ENCODE data around the gene C6orf15.
A peak's percentile ranks its signal among the peaks of the same experiment; 100 is the strongest.

C6orf15 gene

DNA sequence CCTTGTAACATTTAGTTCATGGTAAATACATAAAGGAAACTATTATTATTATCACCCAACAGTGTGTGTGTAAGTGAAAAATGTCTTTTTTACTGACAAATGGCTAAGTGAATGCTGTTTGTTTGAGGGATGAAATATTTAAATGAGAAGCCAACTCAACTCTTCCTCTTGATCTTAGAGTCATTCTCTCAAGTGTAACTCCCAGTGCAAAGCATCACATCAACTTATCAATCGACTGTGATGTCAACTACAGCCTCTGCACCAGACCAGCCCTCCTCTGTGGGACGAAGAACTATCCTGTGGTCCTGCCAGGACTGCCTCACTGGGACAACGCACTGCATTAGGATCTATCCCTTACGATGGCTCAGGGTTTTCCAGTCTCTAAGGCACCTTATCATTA, 5.3 kb downstream of the C6orf15 start:
- Mint-ChIP-seq H3K4me1 (peaks cover 2% of the 10 kb centered on the region), H3K27ac (no peak overlapping the region), H3K4me3 (no peak overlapping the region), H3K27me3 (peaks cover 16% of the 10 kb centered on the region), H3K9me3 (no peaks in the 10 kb centered on the region), H3K36me3 (no peaks in the 10 kb centered on the region)
- no peak for DNase-seq (ENCODE audit: low spot score in 2 of 2)
- ATAC-seq (ENCODE audit: low read depth): no peak

DNA sequence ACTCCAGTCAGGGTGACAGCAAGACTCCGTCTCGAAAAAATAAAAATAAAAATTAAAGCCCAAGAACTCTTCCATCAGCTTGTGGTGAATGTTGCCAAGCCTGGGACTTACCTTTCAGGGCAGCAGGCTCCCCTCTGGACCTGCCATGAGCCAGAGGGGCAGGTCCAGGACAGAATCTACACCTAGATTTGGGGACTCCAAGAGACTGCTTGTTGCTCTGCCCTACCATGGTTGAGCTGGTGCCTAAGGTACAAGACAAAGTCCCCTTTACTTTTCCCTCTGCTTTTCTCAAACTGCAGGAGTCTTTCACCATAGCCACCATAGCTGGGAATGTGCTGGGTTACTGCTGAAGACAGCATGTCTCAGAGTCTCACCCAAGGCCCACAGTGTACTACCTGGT, 9.2 kb downstream of the C6orf15 start:
- DNase-seq (ENCODE audit: low spot score in 2 of 2) (no peak), ATAC-seq (ENCODE audit: low read depth) (no peak)
- H3K9me3 Mint-ChIP-seq: no peaks in the 10 kb centered on the region
- H3K27ac Mint-ChIP-seq: no peak overlapping the region
- no peaks in the 10 kb centered on the region for H3K36me3 Mint-ChIP-seq
- peaks cover 2% of the 10 kb centered on the region for H3K27me3 Mint-ChIP-seq
- no peak overlapping the region for H3K4me3 Mint-ChIP-seq
- H3K4me1 Mint-ChIP-seq: peaks cover 2% of the 10 kb centered on the region

DNA sequence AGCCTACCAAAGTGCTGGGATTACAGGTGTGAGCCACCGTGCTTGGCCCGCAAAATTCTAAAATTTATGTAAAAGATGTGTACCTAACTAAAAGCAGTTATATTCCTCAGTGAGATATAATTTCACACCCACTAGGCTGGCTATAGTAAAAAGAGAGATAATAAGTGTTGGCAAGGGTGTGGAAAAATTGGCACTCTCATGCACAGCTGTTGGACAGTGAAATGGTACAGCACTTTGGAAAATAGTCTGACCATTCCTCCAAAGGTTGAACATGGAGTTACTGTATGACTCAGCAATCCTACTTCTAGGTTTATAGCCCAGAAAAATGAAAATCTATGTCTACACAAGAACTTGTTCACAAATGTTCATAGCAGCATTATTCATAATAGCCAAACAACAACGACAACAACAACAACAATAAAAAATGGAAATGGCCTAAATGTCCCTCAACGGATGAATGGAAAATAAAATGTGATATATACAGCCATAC, 13.9 kb downstream of the C6orf15 start:
- Mint-ChIP-seq H3K27ac (no peak overlapping the region), H3K9me3 (no peaks in the 10 kb centered on the region), H3K4me1 (peaks cover 22% of the 10 kb centered on the region), H3K4me3 (no peak overlapping the region), H3K36me3 (no peaks in the 10 kb centered on the region), H3K27me3 (peaks cover 2% of the 10 kb centered on the region)
- DNase-seq (ENCODE audit: low spot score in 2 of 2) (no peak), ATAC-seq (ENCODE audit: low read depth) (no peak)

DNA sequence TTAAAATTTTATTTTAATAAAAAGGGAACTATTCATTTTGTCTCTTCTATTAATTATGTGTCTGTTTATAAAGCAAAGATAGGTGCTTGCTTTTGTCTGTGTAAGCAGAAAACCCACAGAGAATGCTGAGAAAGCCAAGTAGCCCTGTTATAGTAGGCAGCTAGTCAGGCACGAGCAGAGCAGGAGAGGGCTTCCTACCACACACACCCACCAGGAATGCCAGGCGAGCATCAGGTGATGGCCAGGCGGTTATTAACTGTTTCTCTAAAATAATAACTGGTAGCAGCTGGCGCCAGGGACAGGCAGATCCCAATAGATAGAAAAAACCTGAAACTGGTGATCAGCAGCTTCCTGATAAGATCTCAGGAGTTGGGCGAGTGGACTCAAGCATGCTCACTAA, 15.7 kb downstream of the C6orf15 start:
- DNase-seq (ENCODE audit: low spot score in 2 of 2) (no peak), ATAC-seq (ENCODE audit: low read depth) (no peak)
- Mint-ChIP-seq H3K4me3 (no peak overlapping the region), H3K27ac (no peak overlapping the region), H3K9me3 (no peaks in the 10 kb centered on the region), H3K36me3 (no peaks in the 10 kb centered on the region), H3K4me1 (peaks cover 22% of the 10 kb centered on the region), H3K27me3 (peaks cover 2% of the 10 kb centered on the region)

DNA sequence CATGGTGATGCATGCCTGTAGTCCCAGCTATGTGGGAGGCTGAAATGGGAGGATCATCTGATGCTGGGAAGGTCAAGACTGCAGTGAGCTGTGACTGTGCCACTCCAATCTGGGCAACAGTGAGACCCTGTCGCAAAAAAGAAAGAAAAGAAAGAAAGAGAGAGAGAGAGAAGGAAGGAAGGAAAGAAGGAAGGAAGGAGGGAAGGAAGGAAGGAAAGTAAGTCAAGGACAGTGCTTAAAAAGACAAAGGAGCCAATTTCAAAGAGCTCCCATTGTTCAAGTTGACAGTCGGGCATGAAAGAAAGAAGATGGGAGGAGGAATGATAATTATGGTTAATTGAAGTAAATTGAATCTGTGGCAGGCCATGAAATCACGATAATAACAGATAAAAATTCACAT, 16.2 kb downstream of the C6orf15 start:
- H3K27ac Mint-ChIP-seq: no peak overlapping the region
- no peaks in the 10 kb centered on the region for H3K9me3 Mint-ChIP-seq
- H3K27me3 Mint-ChIP-seq: peaks cover 2% of the 10 kb centered on the region
- ATAC-seq (ENCODE audit: low read depth) (no peak), DNase-seq (ENCODE audit: low spot score in 2 of 2) (no peak)
- peaks cover 22% of the 10 kb centered on the region for H3K4me1 Mint-ChIP-seq
- H3K36me3 Mint-ChIP-seq: no peaks in the 10 kb centered on the region
- no peak overlapping the region for H3K4me3 Mint-ChIP-seq

DNA sequence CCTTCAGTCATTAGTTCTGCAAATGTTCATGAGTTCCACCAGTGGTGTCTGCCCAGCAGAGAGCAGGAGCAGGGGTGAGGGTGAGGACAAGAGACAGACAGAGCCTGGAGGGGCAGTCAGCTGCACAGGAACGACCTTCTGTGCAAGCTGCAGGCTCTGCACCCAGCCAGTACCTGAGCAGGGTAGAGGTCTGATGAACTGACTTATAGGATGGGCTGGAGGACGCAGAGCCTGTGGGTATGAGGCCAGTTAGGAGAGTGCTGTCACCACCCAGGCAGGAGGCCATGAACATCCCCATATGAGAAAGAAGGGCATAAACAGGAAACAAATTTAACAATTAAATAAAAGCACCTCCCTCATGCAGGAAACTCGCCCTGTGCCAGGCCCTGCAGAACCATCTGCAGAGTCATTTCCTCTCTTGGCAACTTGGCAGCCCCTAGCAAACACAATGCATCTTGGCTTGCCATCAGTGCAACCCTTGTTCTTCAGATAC, 17.9 kb downstream of the C6orf15 start:
- ATAC-seq (ENCODE audit: low read depth) (peak; percentile 85), DNase-seq (ENCODE audit: low spot score in 2 of 2) (peak in 1 of 2 donors; percentile 18)
- H3K9me3 Mint-ChIP-seq: no peaks in the 10 kb centered on the region
- peaks cover 2% of the 10 kb centered on the region for H3K27me3 Mint-ChIP-seq
- H3K27ac Mint-ChIP-seq: peak overlapping the region; percentile 51
- peaks cover 22% of the 10 kb centered on the region for H3K4me1 Mint-ChIP-seq
- no peaks in the 10 kb centered on the region for H3K36me3 Mint-ChIP-seq
- H3K4me3 Mint-ChIP-seq: peak overlapping the region; percentile 54

DNA sequence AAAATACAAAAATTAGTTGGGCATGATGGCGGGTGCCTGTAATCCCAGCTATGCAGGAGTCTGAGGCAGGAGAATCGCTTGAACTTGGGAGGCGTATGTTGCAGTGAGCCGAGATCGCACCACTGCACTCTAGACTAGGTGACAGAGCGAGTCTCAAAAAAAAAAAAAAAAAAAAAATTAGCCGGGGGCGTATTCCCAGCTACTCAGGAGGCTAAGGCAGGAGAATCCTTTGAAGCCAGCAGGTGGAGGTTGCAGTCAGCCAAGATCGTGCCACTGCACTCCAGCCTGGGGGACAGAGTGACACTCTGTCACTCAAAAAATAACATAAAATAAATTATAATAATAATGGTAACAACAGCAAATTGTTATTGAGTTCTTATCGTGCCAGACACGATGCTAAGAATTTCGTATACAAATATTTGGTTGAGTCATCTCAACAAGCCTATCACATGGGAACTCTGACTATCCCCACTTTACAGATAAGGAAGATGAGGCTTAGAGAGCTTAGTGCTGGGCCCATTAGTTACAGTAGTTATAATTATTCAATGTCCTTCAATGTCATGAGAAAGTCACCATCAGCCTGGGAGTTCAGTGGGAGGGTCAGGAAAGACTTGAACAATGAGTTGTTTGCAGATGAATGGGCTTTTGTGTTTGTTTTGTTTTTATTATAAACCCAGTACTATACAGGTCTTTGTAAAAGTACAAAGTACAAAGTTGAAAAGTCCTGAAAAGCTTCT, 19.4 kb downstream of the C6orf15 start:
- Mint-ChIP-seq H3K27me3 (peaks cover 2% of the 10 kb centered on the region), H3K4me3 (no peak overlapping the region), H3K27ac (no peak overlapping the region), H3K36me3 (no peaks in the 10 kb centered on the region), H3K9me3 (no peaks in the 10 kb centered on the region), H3K4me1 (peaks cover 22% of the 10 kb centered on the region)
- no peak for DNase-seq (ENCODE audit: low spot score in 2 of 2)
- no peak for ATAC-seq (ENCODE audit: low read depth)

DNA sequence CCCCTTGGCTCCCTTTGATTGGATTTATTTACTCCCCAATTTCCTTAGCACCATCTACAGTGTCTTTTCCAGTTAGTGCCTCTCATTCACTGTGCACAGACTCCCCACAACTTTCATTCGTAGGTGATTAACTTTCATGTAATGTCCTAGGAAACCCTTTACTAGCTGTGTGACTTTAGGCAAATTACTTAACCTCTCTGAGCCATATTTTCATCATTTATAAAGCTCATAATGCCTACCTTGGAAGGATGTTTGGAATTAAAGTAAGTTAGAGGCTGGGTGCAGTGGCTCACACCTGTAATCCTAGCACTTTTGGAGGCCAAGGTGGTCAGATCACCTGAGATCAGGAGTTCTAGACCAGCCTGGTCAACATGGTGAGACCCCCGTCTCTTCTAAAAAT, 20.1 kb downstream of the C6orf15 start:
- H3K27ac Mint-ChIP-seq: no peak overlapping the region
- H3K4me3 Mint-ChIP-seq: no peak overlapping the region
- peaks cover 2% of the 10 kb centered on the region for H3K27me3 Mint-ChIP-seq
- ATAC-seq (ENCODE audit: low read depth) (no peak), DNase-seq (ENCODE audit: low spot score in 2 of 2) (no peak)
- H3K36me3 Mint-ChIP-seq: no peaks in the 10 kb centered on the region
- peaks cover 20% of the 10 kb centered on the region for H3K4me1 Mint-ChIP-seq
- no peaks in the 10 kb centered on the region for H3K9me3 Mint-ChIP-seq

DNA sequence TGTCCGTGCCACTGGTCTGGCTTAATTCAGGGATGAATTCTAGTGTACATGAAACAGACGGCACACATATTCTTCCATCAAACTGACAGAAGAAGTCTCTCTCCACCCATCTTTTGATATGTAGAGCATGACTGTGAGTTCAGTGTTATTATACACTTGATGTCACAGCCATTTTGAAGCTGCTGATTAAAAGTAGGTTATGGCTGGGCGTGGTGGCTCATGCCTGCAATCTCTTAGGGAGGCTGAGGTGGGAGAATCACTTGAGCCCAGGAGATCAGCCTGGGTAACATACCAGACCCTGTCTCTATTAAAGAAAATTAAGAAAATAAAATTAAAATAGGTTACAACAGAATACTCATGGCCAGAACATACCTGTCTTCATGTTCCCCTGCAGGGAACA, 20.7 kb downstream of the C6orf15 start:
- no peak for ATAC-seq (ENCODE audit: low read depth)
- no peak overlapping the region for H3K4me3 Mint-ChIP-seq

DNA sequence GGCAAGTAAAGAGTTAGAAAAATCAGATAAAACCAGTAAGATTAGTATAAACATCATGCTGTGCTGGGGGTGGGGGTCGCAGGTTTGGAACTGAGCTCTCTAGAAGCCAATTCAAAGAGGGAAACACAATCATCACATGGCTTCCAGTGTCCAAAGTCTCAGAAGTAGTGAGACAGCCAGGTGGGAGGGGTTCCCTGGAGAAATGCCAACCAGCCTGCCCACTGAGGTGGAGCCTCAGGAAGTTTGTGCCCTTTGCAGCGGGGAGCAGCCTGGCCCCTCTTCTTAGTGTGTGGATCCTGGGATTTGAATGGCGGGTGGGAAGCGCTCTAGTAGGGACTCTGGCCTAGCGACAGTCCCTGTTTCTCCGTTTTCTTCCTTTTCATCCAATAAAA, 21.4 kb downstream of the C6orf15 start:
- ATAC-seq (ENCODE audit: low read depth) (no peak), DNase-seq (ENCODE audit: low spot score in 2 of 2) (no peak)
- peaks cover 14% of the 10 kb centered on the region for H3K4me1 Mint-ChIP-seq
- no peak overlapping the region for H3K27ac Mint-ChIP-seq
- no peaks in the 10 kb centered on the region for H3K36me3 Mint-ChIP-seq
- peaks cover 2% of the 10 kb centered on the region for H3K27me3 Mint-ChIP-seq
- H3K4me3 Mint-ChIP-seq: no peak overlapping the region
- H3K9me3 Mint-ChIP-seq: no peaks in the 10 kb centered on the region

More for the DNA sequence above, 20.7 kb downstream of the C6orf15 start:
- H3K36me3 Mint-ChIP-seq: no peaks in the 10 kb centered on the region
- no peak for DNase-seq (ENCODE audit: low spot score in 2 of 2)
- H3K27me3 Mint-ChIP-seq: peaks cover 2% of the 10 kb centered on the region
- H3K4me1 Mint-ChIP-seq: peaks cover 18% of the 10 kb centered on the region
- no peak overlapping the region for H3K27ac Mint-ChIP-seq
- no peaks in the 10 kb centered on the region for H3K9me3 Mint-ChIP-seq

DNA sequence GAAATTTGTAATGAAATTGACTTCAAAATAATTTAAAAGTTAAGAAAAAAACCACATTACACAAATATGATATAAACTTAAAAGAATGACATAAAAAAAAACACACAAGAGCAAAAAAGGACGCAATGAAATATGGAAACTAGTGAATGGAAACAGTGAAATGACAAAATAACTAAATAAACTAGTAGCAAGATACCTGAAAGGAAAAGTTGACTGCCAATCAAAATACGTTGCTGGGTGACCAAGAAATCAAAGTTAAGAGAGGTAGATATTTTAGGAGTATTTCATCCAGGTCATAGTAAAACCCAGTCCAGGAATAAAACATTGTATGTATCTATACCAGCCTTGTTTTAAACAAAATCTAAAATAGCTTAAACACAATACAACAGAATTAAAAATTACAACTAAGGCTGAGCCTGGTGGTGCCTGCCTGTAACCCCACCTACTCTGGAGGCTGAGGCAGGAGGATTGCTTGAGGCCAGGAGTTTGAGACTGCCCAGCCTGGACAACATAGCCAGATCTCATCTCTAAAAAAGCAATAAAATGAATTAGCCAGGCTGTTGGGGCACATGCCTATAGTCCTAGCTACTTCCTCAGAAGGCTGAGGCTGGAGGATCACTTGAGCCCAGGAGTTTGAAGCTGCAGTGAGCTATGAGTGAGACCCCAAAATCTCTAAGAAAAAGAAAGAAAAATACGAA, 22.0 kb downstream of the C6orf15 start:
- ATAC-seq (ENCODE audit: low read depth): no peak
- H3K4me1 Mint-ChIP-seq: peaks cover 14% of the 10 kb centered on the region

DNA sequence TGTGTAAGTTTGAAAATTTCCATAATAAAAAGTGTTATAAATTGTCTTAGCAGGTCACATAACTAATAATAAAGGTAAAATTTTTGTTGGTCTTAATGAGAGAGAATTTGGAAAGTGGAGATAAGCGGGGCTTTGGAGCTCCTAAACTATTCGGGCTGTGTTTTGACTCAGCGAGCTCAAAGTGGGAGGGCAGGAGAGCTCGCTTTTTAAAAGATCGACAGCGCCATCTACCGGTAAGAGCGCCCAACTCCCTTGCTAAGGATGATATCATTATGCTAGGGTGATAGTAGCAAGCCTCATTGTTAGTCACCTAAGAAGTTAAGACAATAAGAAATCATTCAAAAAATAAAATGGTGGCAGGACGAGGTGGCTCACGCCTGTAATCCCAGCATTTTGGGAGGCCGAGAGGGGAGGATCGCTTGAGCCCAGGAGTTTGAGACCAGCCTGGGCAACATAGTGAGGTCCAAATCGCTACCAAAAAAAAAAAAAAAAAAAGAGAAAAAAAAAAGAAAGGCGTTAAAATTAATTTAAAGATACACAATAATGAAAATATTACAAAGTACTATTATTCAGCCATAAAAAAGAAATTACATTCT, 24.8 kb downstream of the C6orf15 start:
- no peaks in the 10 kb centered on the region for H3K9me3 Mint-ChIP-seq
- ATAC-seq (ENCODE audit: low read depth) (peak; percentile 97), DNase-seq (ENCODE audit: low spot score in 2 of 2) (peak; percentile 87 to 90)
- no peak overlapping the region for H3K4me3 Mint-ChIP-seq
- H3K27me3 Mint-ChIP-seq: peaks cover 4% of the 10 kb centered on the region
- H3K36me3 Mint-ChIP-seq: no peaks in the 10 kb centered on the region
- H3K4me1 Mint-ChIP-seq: no peaks in the 10 kb centered on the region
- no peak overlapping the region for H3K27ac Mint-ChIP-seq

More for the DNA sequence above, 22.0 kb downstream of the C6orf15 start:
- Mint-ChIP-seq H3K4me3 (no peak overlapping the region), H3K9me3 (no peaks in the 10 kb centered on the region), H3K36me3 (no peaks in the 10 kb centered on the region), H3K27ac (no peak overlapping the region), H3K27me3 (peaks cover 2% of the 10 kb centered on the region)
- no peak for DNase-seq (ENCODE audit: low spot score in 2 of 2)

DNA sequence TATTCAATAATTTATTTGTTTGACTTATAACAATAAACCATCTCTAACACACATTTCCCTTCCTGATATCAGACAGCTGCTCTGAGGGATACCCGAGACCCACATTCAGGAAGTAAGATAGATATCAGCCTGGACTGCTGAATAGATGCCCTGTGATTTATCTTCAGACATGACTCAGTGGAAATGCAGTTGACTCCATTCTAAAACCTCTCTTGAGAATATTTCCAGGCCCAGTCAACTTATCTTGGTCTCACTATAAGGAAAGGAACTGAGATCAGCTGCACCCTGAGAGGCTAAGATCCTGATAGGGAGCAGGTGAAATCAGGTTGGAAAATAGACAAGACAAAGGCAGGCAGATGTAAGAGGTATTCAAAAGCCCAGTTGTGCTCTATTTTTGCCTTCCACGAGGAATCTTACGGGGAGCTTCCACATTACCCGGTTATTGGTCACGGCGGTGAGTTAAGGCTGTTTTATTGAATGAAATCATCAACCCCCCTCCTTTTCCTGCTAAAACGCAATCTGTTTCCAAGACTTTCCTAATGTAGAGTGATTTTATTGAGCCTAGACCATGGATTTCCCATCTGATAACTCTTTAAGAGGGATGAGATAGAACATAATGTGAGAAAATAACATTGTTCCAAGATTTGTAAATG, 25.5 kb downstream of the C6orf15 start:
- Mint-ChIP-seq H3K27ac (no peak overlapping the region), H3K36me3 (no peaks in the 10 kb centered on the region), H3K4me1 (no peaks in the 10 kb centered on the region), H3K9me3 (no peaks in the 10 kb centered on the region), H3K4me3 (no peak overlapping the region), H3K27me3 (peaks cover 4% of the 10 kb centered on the region)
- DNase-seq (ENCODE audit: low spot score in 2 of 2) (no peak), ATAC-seq (ENCODE audit: low read depth) (no peak)

Measured in memory B cell (primary cell).